ENCODE measurements around the gene G3BP2. TPM values are rescaled to one million over a fixed set of nuclear protein-coding genes. Genes with fewer than 3 reads are reported as not detected.
"Not testable (repeated sequence)": the region's sequence is repeated elsewhere in the genome, so short reads cannot be mapped to it uniquely, and the experiment has no call there.

G3BP2 gene
- 100 to 1,000 TPM; 173 to 178 TPM for total RNA-seq

- peak within 1 kb of the TSS; percentile 99 for H3K4me3 Mint-ChIP-seq
- no peaks in the 10 kb centered on the region for H3K27me3 Mint-ChIP-seq (ENCODE audit: low read depth)
- peak; percentile 99 for DNase-seq
- no peaks in the 10 kb centered on the region for H3K9me3 Mint-ChIP-seq (ENCODE audit: insufficient read depth)
- CTCF ChIA-PET = interaction anchor here (0.8 to 4.6 kb wide), 7 partner anchors 9 to 160 kb away, joined by 3 to 47 read pairs (median 4); partner anchors contain the start of gene USO1
- peaks cover 28% of the 10 kb centered on the region for H3K36me3 Mint-ChIP-seq (ENCODE audit: low read depth)
- H3K27ac Mint-ChIP-seq = peak within 1 kb of the TSS; percentile 99
- POLR2A ChIA-PET = interaction anchor here (0.7 to 3.6 kb wide), 17 partner anchors 8 to 267 kb away, joined by 3 to 52 read pairs (median 4); partner anchors contain the start of gene USO1
- peak; percentile 94 for ATAC-seq
- H3K4me1 Mint-ChIP-seq (ENCODE audit: low read depth) = peaks cover 46% of the 10 kb centered on the region
Measured at GRCh38 chr4:75673027-75673958, at the start of gene G3BP2. TSS of gene G3BP2 (minus strand) at chr4:75673411. CDS start at chr4:75662025, 11,386 bp downstream.

DNA sequence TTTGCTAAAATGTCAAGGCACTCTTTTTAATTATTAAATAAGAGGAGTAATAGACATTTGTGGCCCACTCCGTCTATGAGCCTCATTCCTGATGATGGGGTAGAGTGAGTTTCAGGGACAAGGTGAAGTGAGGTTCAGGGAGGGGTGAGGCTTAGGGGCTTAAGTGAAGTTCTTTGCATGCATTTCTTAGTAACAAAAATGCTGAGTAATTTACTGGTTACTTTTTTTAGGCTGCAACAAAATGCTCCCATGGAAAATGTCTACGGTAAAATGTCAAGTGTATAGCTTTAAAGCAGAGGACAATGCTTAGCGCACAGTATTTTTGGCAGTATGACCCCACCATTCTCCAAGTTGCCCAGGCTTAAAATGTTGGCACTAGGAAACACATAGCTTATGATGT, 49.2 kb upstream of the G3BP2 start:
- Mint-ChIP-seq H3K4me1 (ENCODE audit: low read depth) (peaks cover 36% of the 10 kb centered on the region), H3K9me3 (ENCODE audit: insufficient read depth) (no peaks in the 10 kb centered on the region), H3K27me3 (ENCODE audit: low read depth) (no peaks in the 10 kb centered on the region), H3K36me3 (ENCODE audit: low read depth) (peaks cover 7% of the 10 kb centered on the region), H3K27ac (no peak overlapping the region), H3K4me3 (no peak overlapping the region)
- POLR2A ChIA-PET = interaction anchor here (2.8 to 3.7 kb wide), 4 partner anchors 13 to 68 kb away, joined by 14 to 44 read pairs (median 26); partner anchors contain the start of gene G3BP2
- ATAC-seq (no peak), DNase-seq (no peak)
- CTCF ChIA-PET = interaction anchor here (1.7 to 4.8 kb wide), 11 partner anchors 12 to 208 kb away, joined by 8 to 115 read pairs (median 17); partner anchors contain the start of genes G3BP2, RCHY1 and THAP6

DNA sequence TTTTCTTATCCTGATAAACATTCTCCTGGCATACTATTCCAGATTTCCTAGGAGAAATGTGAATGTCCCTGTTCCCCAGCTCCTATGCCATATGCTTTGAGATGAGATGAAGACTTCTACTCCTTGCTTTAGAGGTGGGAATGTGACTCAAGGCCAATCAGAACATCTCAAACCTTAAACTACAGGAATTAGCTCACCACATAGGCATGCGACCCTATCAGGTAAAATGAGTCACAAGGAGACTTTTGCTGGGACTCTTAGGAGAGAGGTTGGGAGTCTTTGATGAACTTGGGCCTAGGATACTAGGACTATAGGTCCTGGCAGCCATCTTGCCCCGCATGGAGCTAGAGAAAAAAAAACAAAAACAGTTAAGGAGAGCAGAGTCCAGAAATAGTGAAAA, 45.3 kb upstream of the G3BP2 start:
- Mint-ChIP-seq H3K27me3 (ENCODE audit: low read depth) (no peaks in the 10 kb centered on the region), H3K9me3 (ENCODE audit: insufficient read depth) (no peaks in the 10 kb centered on the region), H3K27ac (no peak overlapping the region), H3K36me3 (ENCODE audit: low read depth) (peaks cover 3% of the 10 kb centered on the region), H3K4me3 (no peak overlapping the region), H3K4me1 (ENCODE audit: low read depth) (peaks cover 19% of the 10 kb centered on the region)
- ATAC-seq (no peak), DNase-seq (no peak)
- CTCF ChIA-PET = no interaction called here
- POLR2A ChIA-PET = no interaction called here

- no peak overlapping the region for H3K4me3 Mint-ChIP-seq
- ChIA-PET CTCF (interaction anchor here (1.1 kb wide), 1 partner anchor 9 kb away, joined by 5 read pairs; no protein-coding TSS in a partner anchor), POLR2A (interaction anchor here (1.0 kb wide), 1 partner anchor 19 kb away, joined by 3 read pairs; no protein-coding TSS in a partner anchor)
- H3K27me3 Mint-ChIP-seq (ENCODE audit: low read depth) = no peaks in the 10 kb centered on the region
- H3K4me1 Mint-ChIP-seq (ENCODE audit: low read depth) = peaks cover 12% of the 10 kb centered on the region
- H3K27ac Mint-ChIP-seq = no peak overlapping the region
- H3K36me3 Mint-ChIP-seq (ENCODE audit: low read depth) = peaks cover 3% of the 10 kb centered on the region
- H3K9me3 Mint-ChIP-seq (ENCODE audit: insufficient read depth) = no peaks in the 10 kb centered on the region
- ATAC-seq = no peak
- no peak for DNase-seq
Measured at GRCh38 chr4:75717408-75717807, 44.2 kb upstream of the G3BP2 start.

DNA sequence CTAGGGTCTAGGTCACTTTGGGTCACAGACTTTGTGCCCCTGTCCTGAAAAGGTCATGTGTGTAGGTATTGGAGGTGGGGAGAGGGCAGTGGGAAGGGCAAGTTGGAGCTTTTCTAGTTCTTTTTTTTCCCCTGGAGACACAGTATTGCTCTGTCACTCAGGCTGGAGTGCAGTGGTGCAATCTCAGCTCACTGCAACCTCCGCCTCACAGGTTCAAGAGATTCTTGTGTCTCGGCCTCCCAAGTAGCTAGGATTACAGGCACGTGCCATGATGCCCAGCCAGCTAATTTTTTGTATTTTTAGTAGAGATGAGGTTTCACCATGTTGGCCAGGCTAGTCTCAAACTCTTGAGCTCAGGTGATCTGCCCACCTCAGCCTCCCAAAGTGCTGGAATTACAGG, 42.8 kb upstream of the G3BP2 start:
- H3K36me3 Mint-ChIP-seq (ENCODE audit: low read depth); POLR2A ChIA-PET; H3K9me3 Mint-ChIP-seq (ENCODE audit: insufficient read depth); H3K4me3 Mint-ChIP-seq; H3K27me3 Mint-ChIP-seq (ENCODE audit: low read depth); H3K4me1 Mint-ChIP-seq (ENCODE audit: low read depth); DNase-seq; H3K27ac Mint-ChIP-seq; ATAC-seq: not testable (repeated sequence)
- CTCF ChIA-PET = interaction anchor here (0.6 to 11.1 kb wide), 3 partner anchors 7 to 63 kb away, joined by 3 to 115 read pairs (median 3); partner anchors contain the start of gene USO1

DNA sequence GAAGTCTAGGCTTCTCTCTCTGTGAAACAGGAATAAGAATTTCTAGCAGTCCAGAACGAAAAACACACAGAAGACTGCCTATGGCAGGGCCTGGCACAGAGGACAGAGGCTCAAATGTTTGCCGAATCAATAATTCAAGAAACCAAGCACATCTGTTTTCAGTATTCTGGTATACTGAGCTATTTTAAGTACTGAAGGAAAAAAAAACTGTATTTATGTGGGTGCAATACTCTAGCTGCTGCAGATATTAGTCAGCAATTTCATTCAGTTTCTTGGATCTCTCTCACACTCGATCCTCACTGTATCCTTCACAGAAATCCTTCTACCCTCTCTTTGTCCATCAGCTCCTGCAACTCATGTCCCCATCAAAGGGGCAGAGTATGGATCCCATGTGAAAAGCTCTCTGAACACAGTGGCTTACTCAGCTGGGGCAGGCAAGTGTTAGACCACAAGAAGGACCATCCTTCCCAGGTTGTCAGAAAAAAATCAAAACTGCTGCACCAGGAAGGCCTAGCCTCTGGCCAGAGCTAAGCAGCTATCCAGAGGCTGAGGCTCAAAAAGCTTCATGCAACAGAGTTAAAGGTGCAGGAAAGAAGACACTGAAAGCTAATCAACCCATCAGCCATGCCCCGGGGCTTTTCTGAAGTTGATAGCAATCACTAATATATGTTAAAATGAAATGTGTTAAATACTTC, 42.0 kb upstream of the G3BP2 start:
- H3K27ac Mint-ChIP-seq = no peak overlapping the region
- peaks cover 6% of the 10 kb centered on the region for H3K4me1 Mint-ChIP-seq (ENCODE audit: low read depth)
- ChIA-PET POLR2A (no interaction called here), CTCF (interaction anchor here (11.1 kb wide), 1 partner anchor 7 kb away, joined by 115 read pairs; the partner anchor contains the start of gene USO1)
- peaks cover 3% of the 10 kb centered on the region for H3K36me3 Mint-ChIP-seq (ENCODE audit: low read depth)
- DNase-seq = no peak
- no peak overlapping the region for H3K4me3 Mint-ChIP-seq
- no peaks in the 10 kb centered on the region for H3K27me3 Mint-ChIP-seq (ENCODE audit: low read depth)
- ATAC-seq = no peak
- no peaks in the 10 kb centered on the region for H3K9me3 Mint-ChIP-seq (ENCODE audit: insufficient read depth)

DNA sequence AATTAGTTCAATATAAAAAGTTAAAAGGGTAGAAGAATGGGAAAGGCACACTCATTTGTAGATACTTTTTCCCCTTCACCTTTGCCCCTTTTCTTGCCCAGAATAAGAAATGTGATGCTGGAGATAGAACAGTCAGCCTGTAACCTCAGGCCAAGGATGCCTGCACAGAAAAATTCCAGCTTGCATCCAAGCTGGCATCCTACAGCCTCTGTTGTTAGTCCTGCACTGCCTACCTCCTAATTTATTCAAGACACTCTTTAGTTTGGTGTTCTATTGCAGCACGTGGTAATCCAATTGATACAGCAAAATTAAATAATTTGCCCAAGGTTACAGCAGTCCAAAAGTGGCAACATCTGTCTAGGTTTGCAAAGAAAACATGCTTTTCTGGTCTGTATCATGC, 41.5 kb upstream of the G3BP2 start:
- no peak overlapping the region for H3K27ac Mint-ChIP-seq
- no peaks in the 10 kb centered on the region for H3K9me3 Mint-ChIP-seq (ENCODE audit: insufficient read depth)
- no peak for ATAC-seq
- H3K36me3 Mint-ChIP-seq (ENCODE audit: low read depth) = peaks cover 3% of the 10 kb centered on the region
- no peaks in the 10 kb centered on the region for H3K27me3 Mint-ChIP-seq (ENCODE audit: low read depth)
- DNase-seq = no peak
- H3K4me1 Mint-ChIP-seq (ENCODE audit: low read depth) = peaks cover 7% of the 10 kb centered on the region
- ChIA-PET POLR2A (no interaction called here), CTCF (interaction anchor here (11.1 kb wide), 1 partner anchor 8 kb away, joined by 115 read pairs; the partner anchor contains the start of gene USO1)
- H3K4me3 Mint-ChIP-seq = no peak overlapping the region

DNA sequence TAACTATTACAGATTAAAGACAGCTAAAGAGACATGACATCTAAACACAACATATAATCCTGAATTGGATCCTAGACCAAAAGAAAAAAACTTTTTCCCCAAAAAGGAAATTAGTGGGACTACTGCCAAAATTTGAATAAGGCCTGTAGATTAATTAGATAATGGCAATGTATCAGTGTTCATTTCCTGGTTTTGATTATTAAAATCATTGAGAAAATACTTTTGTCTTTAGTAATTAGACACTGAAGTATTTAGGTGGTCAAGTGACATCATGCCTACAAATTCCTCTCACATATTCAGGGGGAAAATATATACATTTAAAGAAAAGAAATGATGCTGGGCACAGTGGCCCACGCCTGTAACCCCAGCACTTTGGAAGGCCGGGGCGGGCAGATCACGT, 40.8 kb upstream of the G3BP2 start:
- ATAC-seq = no peak
- no peaks in the 10 kb centered on the region for H3K27me3 Mint-ChIP-seq (ENCODE audit: low read depth)
- no peak overlapping the region for H3K27ac Mint-ChIP-seq
- ChIA-PET POLR2A (interaction anchor here (0.6 kb wide), 1 partner anchor 112 kb away, joined by 3 read pairs; no protein-coding TSS in a partner anchor), CTCF (interaction anchor here (1.0 to 11.1 kb wide), 2 partner anchors 9 to 15 kb away, joined by 3 to 115 read pairs; partner anchors contain the start of gene USO1)
- peaks cover 11% of the 10 kb centered on the region for H3K4me1 Mint-ChIP-seq (ENCODE audit: low read depth)
- no peaks in the 10 kb centered on the region for H3K9me3 Mint-ChIP-seq (ENCODE audit: insufficient read depth)
- H3K4me3 Mint-ChIP-seq = no peak overlapping the region
- peaks cover 3% of the 10 kb centered on the region for H3K36me3 Mint-ChIP-seq (ENCODE audit: low read depth)
- no peak for DNase-seq

GRCh38 chr4:75710246-75710645, 37.0 kb upstream of the G3BP2 start:
- no peak overlapping the region for H3K27ac Mint-ChIP-seq
- DNase-seq = no peak
- peaks cover 21% of the 10 kb centered on the region for H3K4me1 Mint-ChIP-seq (ENCODE audit: low read depth)
- no peaks in the 10 kb centered on the region for H3K27me3 Mint-ChIP-seq (ENCODE audit: low read depth)
- H3K9me3 Mint-ChIP-seq (ENCODE audit: insufficient read depth) = no peaks in the 10 kb centered on the region
- ChIA-PET POLR2A (interaction anchor here (0.6 to 3.0 kb wide), 4 partner anchors 14 to 195 kb away, joined by 3 to 17 read pairs (median 4); partner anchors contain the start of gene USO1), CTCF (interaction anchor here (0.9 to 11.1 kb wide), 10 partner anchors 9 to 194 kb away, joined by 3 to 115 read pairs (median 4); partner anchors contain the start of gene USO1)
- no peaks in the 10 kb centered on the region for H3K36me3 Mint-ChIP-seq (ENCODE audit: low read depth)
- no peak for ATAC-seq
- H3K4me3 Mint-ChIP-seq = no peak overlapping the region

GRCh38 chr4:75708218-75708691, 35.0 kb upstream of the G3BP2 start:
- CTCF ChIA-PET = interaction anchor here (0.6 to 11.1 kb wide), 15 partner anchors 9 to 140 kb away, joined by 3 to 115 read pairs (median 5); partner anchors contain the start of gene USO1
- ATAC-seq (peak; percentile 92), DNase-seq (peak; percentile 69)
- H3K4me3 Mint-ChIP-seq = no peak overlapping the region
- no peaks in the 10 kb centered on the region for H3K27me3 Mint-ChIP-seq (ENCODE audit: low read depth)
- peaks cover 20% of the 10 kb centered on the region for H3K4me1 Mint-ChIP-seq (ENCODE audit: low read depth)
- H3K27ac Mint-ChIP-seq = no peak overlapping the region
- H3K36me3 Mint-ChIP-seq (ENCODE audit: low read depth) = no peaks in the 10 kb centered on the region
- POLR2A ChIA-PET = interaction anchor here (0.6 to 3.0 kb wide), 2 partner anchors 16 to 53 kb away, joined by 3 to 17 read pairs; partner anchors contain the start of gene USO1
- no peaks in the 10 kb centered on the region for H3K9me3 Mint-ChIP-seq (ENCODE audit: insufficient read depth)

Measured in activated CD8-positive, alpha-beta T cell treated with anti-CD3 and anti-CD28 coated beads, Interleukin-2, amount 10 ng/mL, durations not matched to agents 7 days and 5 days (primary cell).